ENCODE results near the gene PXK. TPM values are rescaled to one million over a fixed set of nuclear protein-coding genes. Genes with fewer than 3 reads are reported as not detected.
A peak's percentile ranks its signal among the peaks of the same experiment; 100 is the strongest.

PXK gene
- total and polyA plus RNA-seq, 4 experiments from 2014 or later: 20.0 to 28.7 (median 21.8) TPM

- peaks cover 6 to 8% of the 10 kb centered on the region in 2 donors for H3K36me3 Mint-ChIP-seq
- intact Hi-C loops (cut with micrococcal nuclease): no loop called here
- Histone ChIP-seq H3K27me3 (ENCODE audit: insufficient read depth, low read length) (no peaks in the 10 kb centered on the region), H3K9me3 (ENCODE audit: control insufficient read depth in 1 of 2, low read length in 2 of 2) (no peaks in the 10 kb centered on the region), H3K27ac (ENCODE audit: low read depth, low read length) (no peak overlapping the region), H3K36me3 (ENCODE audit: insufficient read depth, low read length) (no peaks in the 10 kb centered on the region), H3K4me1 (ENCODE audit: insufficient read depth, low read length) (no peaks in the 10 kb centered on the region), H3K4me3 (ENCODE audit: low read length in 2 of 2) (no peak overlapping the region)
- H3K27ac Mint-ChIP-seq: no peak overlapping the region
- ChIA-PET CTCF (ENCODE audit: partially characterized antibody) (no interaction called here), POLR2A (ENCODE audit: partially characterized antibody) (interaction anchor here (1.6 kb wide), 1 partner anchor 13 kb away, joined by 5 read pairs; the partner anchor contains the start of genes HTD2 and RPP14)
- peaks cover 2 to 3% of the 10 kb centered on the region in 2 donors for H3K27me3 Mint-ChIP-seq
- no peaks in the 10 kb centered on the region for H3K4me1 Mint-ChIP-seq
- DNase-seq: no peak
- peaks cover 0 to 7% (median 0%) of the 10 kb centered on the region in 8 donors for H3K9me3 Mint-ChIP-seq
- no peak overlapping the region for H3K4me3 Mint-ChIP-seq
Measured at GRCh38 chr3:58292866-58293265, 39.8 kb upstream of the PXK start.

GRCh38 chr3:58293516-58293915, 39.2 kb upstream of the PXK start:
- DNase-seq: no peak
- Histone ChIP-seq H3K9me3 (ENCODE audit: control insufficient read depth in 1 of 2, low read length in 2 of 2) (no peaks in the 10 kb centered on the region), H3K27ac (ENCODE audit: low read depth, low read length) (no peak overlapping the region), H3K4me1 (ENCODE audit: insufficient read depth, low read length) (no peaks in the 10 kb centered on the region), H3K27me3 (ENCODE audit: insufficient read depth, low read length) (peaks cover 5% of the 10 kb centered on the region), H3K36me3 (ENCODE audit: insufficient read depth, low read length) (no peaks in the 10 kb centered on the region), H3K4me3 (ENCODE audit: low read length in 2 of 2) (no peak overlapping the region)
- Mint-ChIP-seq H3K4me3 (no peak overlapping the region), H3K27me3 (peaks cover 8 to 9% of the 10 kb centered on the region in 2 donors), H3K9me3 (peaks cover 0 to 7% (median 0%) of the 10 kb centered on the region in 8 donors), H3K4me1 (no peaks in the 10 kb centered on the region), H3K36me3 (peaks cover 3 to 8% of the 10 kb centered on the region in 2 donors), H3K27ac (peak overlapping the region in 1 of 7 donors; percentile 23)
- intact Hi-C loops (cut with micrococcal nuclease): no loop called here
- ChIA-PET CTCF (ENCODE audit: partially characterized antibody) (interaction anchor here (1.0 kb wide), 1 partner anchor 13 kb away, joined by 5 read pairs; the partner anchor contains the start of genes HTD2 and RPP14), POLR2A (ENCODE audit: partially characterized antibody) (interaction anchor here (1.6 kb wide), 1 partner anchor 13 kb away, joined by 5 read pairs; the partner anchor contains the start of genes HTD2 and RPP14)

- H3K36me3 Mint-ChIP-seq: peaks cover 3 to 8% of the 10 kb centered on the region in 2 donors
- Histone ChIP-seq H3K27ac (ENCODE audit: low read depth, low read length) (no peak overlapping the region), H3K36me3 (ENCODE audit: insufficient read depth, low read length) (no peaks in the 10 kb centered on the region), H3K9me3 (ENCODE audit: control insufficient read depth in 1 of 2, low read length in 2 of 2) (no peaks in the 10 kb centered on the region), H3K4me1 (ENCODE audit: insufficient read depth, low read length) (no peaks in the 10 kb centered on the region), H3K27me3 (ENCODE audit: insufficient read depth, low read length) (peaks cover 9% of the 10 kb centered on the region), H3K4me3 (ENCODE audit: low read length in 2 of 2) (no peak overlapping the region)
- H3K27ac Mint-ChIP-seq: no peak overlapping the region
- intact Hi-C loops (cut with micrococcal nuclease): no loop called here
- ChIA-PET POLR2A (ENCODE audit: partially characterized antibody) (no interaction called here), CTCF (ENCODE audit: partially characterized antibody) (interaction anchor here (2.3 kb wide), 1 partner anchor 11 kb away, joined by 17 read pairs; the partner anchor contains the start of genes HTD2 and RPP14)
- H3K27me3 Mint-ChIP-seq: peaks cover 12 to 18% of the 10 kb centered on the region in 2 donors
- H3K9me3 Mint-ChIP-seq: peaks cover 0 to 8% (median 1%) of the 10 kb centered on the region in 8 donors
- H3K4me1 Mint-ChIP-seq: no peaks in the 10 kb centered on the region
- no peak overlapping the region for H3K4me3 Mint-ChIP-seq
- DNase-seq: no peak
Measured at GRCh38 chr3:58296269-58296668, 36.4 kb upstream of the PXK start.

GRCh38 chr3:58296843-58297242, 35.8 kb upstream of the PXK start:
- intact Hi-C loops (cut with micrococcal nuclease): no loop called here
- peaks cover 15 to 21% of the 10 kb centered on the region in 2 donors for H3K27me3 Mint-ChIP-seq
- DNase-seq: no peak
- H3K4me1 ChIP-seq (ENCODE audit: insufficient read depth, low read length): no peaks in the 10 kb centered on the region
- no peaks in the 10 kb centered on the region for H3K36me3 ChIP-seq (ENCODE audit: insufficient read depth, low read length)
- CTCF ChIA-PET (ENCODE audit: partially characterized antibody): interaction anchor here (2.3 kb wide), 1 partner anchor 10 kb away, joined by 17 read pairs; the partner anchor contains the start of genes HTD2 and RPP14
- H3K27me3 ChIP-seq (ENCODE audit: insufficient read depth, low read length): peaks cover 9% of the 10 kb centered on the region
- no peaks in the 10 kb centered on the region for H3K9me3 ChIP-seq (ENCODE audit: control insufficient read depth in 1 of 2, low read length in 2 of 2)
- H3K9me3 Mint-ChIP-seq: peaks cover 0 to 14% (median 2%) of the 10 kb centered on the region in 8 donors
- H3K27ac ChIP-seq (ENCODE audit: low read depth, low read length): no peak overlapping the region
- no peak overlapping the region for H3K27ac Mint-ChIP-seq
- POLR2A ChIA-PET (ENCODE audit: partially characterized antibody): no interaction called here
- H3K4me1 Mint-ChIP-seq: no peaks in the 10 kb centered on the region
- peaks cover 3 to 4% of the 10 kb centered on the region in 2 donors for H3K36me3 Mint-ChIP-seq
- H3K4me3 ChIP-seq (ENCODE audit: low read length in 2 of 2): no peak overlapping the region
- no peak overlapping the region for H3K4me3 Mint-ChIP-seq

GRCh38 chr3:58298190-58298589, 34.5 kb upstream of the PXK start:
- Histone ChIP-seq H3K27me3 (ENCODE audit: insufficient read depth, low read length) (peaks cover 9% of the 10 kb centered on the region), H3K4me1 (ENCODE audit: insufficient read depth, low read length) (no peaks in the 10 kb centered on the region), H3K9me3 (ENCODE audit: control insufficient read depth in 1 of 2, low read length in 2 of 2) (no peaks in the 10 kb centered on the region), H3K4me3 (ENCODE audit: low read length in 2 of 2) (no peak overlapping the region), H3K36me3 (ENCODE audit: insufficient read depth, low read length) (no peaks in the 10 kb centered on the region), H3K27ac (ENCODE audit: low read depth, low read length) (no peak overlapping the region)
- Mint-ChIP-seq H3K9me3 (peaks cover 0 to 16% (median 4%) of the 10 kb centered on the region in 8 donors), H3K36me3 (peaks cover 0 to 3% of the 10 kb centered on the region in 2 donors), H3K27ac (no peak overlapping the region), H3K27me3 (peaks cover 15 to 24% of the 10 kb centered on the region in 2 donors), H3K4me3 (no peak overlapping the region), H3K4me1 (no peaks in the 10 kb centered on the region)
- POLR2A ChIA-PET (ENCODE audit: partially characterized antibody): no interaction called here
- intact Hi-C loops (cut with micrococcal nuclease): no loop called here
- CTCF ChIA-PET (ENCODE audit: partially characterized antibody): no interaction called here
- DNase-seq: no peak

- peaks cover 9% of the 10 kb centered on the region for H3K27me3 ChIP-seq (ENCODE audit: insufficient read depth, low read length)
- no peaks in the 10 kb centered on the region for H3K4me1 ChIP-seq (ENCODE audit: insufficient read depth, low read length)
- ChIA-PET POLR2A (ENCODE audit: partially characterized antibody) (no interaction called here), CTCF (ENCODE audit: partially characterized antibody) (interaction anchor here (2.0 kb wide), 1 partner anchor 110 kb away, joined by 14 read pairs; no protein-coding TSS in a partner anchor)
- no peaks in the 10 kb centered on the region for H3K36me3 Mint-ChIP-seq
- H3K4me1 Mint-ChIP-seq: no peaks in the 10 kb centered on the region
- DNase-seq: no peak
- intact Hi-C loops (cut with micrococcal nuclease): no loop called here
- H3K4me3 ChIP-seq (ENCODE audit: low read length in 2 of 2): no peak overlapping the region
- peaks cover 0 to 16% (median 4%) of the 10 kb centered on the region in 8 donors for H3K9me3 Mint-ChIP-seq
- no peaks in the 10 kb centered on the region for H3K9me3 ChIP-seq (ENCODE audit: control insufficient read depth in 1 of 2, low read length in 2 of 2)
- H3K4me3 Mint-ChIP-seq: no peak overlapping the region
- H3K27ac Mint-ChIP-seq: no peak overlapping the region
- no peak overlapping the region for H3K27ac ChIP-seq (ENCODE audit: low read depth, low read length)
- H3K36me3 ChIP-seq (ENCODE audit: insufficient read depth, low read length): no peaks in the 10 kb centered on the region
- H3K27me3 Mint-ChIP-seq: peaks cover 15 to 24% of the 10 kb centered on the region in 2 donors
Measured at GRCh38 chr3:58299075-58299474, 33.6 kb upstream of the PXK start.

- Histone ChIP-seq H3K36me3 (ENCODE audit: insufficient read depth, low read length) (no peaks in the 10 kb centered on the region), H3K9me3 (ENCODE audit: control insufficient read depth in 1 of 2, low read length in 2 of 2) (no peaks in the 10 kb centered on the region), H3K4me1 (ENCODE audit: insufficient read depth, low read length) (no peaks in the 10 kb centered on the region), H3K4me3 (ENCODE audit: low read length in 2 of 2) (no peak overlapping the region), H3K27ac (ENCODE audit: low read depth, low read length) (no peak overlapping the region), H3K27me3 (ENCODE audit: insufficient read depth, low read length) (peaks cover 9% of the 10 kb centered on the region)
- POLR2A ChIA-PET (ENCODE audit: partially characterized antibody): no interaction called here
- Mint-ChIP-seq H3K27me3 (peaks cover 15 to 24% of the 10 kb centered on the region in 2 donors), H3K36me3 (no peaks in the 10 kb centered on the region), H3K4me3 (no peak overlapping the region), H3K9me3 (peaks cover 0 to 11% (median 4%) of the 10 kb centered on the region in 8 donors), H3K4me1 (no peaks in the 10 kb centered on the region), H3K27ac (no peak overlapping the region)
- CTCF ChIA-PET (ENCODE audit: partially characterized antibody): interaction anchor here (2.0 kb wide), 1 partner anchor 111 kb away, joined by 14 read pairs; no protein-coding TSS in a partner anchor
- intact Hi-C loops (cut with micrococcal nuclease): no loop called here
- no peak for DNase-seq
Measured at GRCh38 chr3:58299839-58300516, 32.7 kb upstream of the PXK start.
